ENCODE results near the gene ITPRIPL2. TPM values are rescaled to one million over a fixed set of nuclear protein-coding genes. Genes with fewer than 3 reads are reported as not detected.
A peak's percentile ranks its signal among the peaks of the same experiment; 100 is the strongest.

The ITPRIPL2 gene
- total RNA-seq, 1 experiment from 2014 or later, result 5.3 TPM

DNA sequence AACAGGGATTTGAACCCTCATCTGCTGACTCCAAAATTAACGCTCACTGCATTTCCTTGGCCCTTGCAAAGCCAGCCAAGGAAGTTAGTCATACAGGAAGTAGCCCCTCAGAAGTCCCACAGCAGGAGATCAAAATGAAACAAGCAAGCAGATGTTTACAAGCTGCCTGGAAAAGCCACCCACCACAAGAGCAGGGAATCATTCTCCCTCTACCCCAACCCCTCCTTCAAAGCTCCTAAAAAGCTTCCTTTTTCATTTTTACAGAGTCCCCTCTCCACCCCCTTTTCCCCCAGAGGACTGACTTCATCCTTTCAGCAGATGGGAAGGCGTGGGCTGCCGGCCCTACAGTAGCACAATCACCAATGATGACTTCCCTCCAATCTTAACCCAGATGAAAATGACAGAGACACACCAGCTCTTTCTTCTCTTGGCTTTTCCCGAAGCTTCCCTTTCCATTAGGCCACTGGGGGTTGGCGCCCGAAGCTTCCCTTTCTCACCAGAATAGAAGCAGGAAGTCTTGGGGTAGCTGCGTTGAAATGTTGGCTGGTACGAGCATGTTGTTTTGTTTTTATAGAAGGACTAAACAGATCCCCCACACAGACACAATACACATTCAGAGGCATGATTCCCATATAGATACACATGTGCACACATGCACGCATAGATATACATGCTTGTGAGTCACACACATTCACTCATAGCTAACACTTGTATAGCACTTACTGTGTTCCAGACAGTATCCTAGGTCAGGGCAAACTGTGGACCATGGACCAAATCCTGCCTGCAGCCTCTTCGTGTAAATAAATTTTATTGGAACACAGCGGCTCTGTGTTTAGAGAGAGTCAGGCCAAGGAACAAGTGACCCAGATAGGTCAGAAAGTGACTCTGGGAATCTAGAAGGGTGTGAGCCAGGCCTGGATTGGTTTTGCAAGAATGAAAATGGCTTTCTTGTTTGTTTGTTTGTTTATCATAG lies 17.4 kb downstream of the ITPRIPL2 start:
- ChIA-PET POLR2A (interaction anchor here (1.3 kb wide), 1 partner anchor 8 kb away, joined by 4 read pairs; no protein-coding TSS in a partner anchor), CTCF (interaction anchor here (0.7 to 2.3 kb wide), 7 partner anchors 17 to 424 kb away, joined by 3 to 14 read pairs (median 4); partner anchors contain the start of genes ITPRIPL2 and VPS35L)
- peaks cover 3% of the 10 kb centered on the region; the same call in 1 of the 2 replicates for H3K27me3 Mint-ChIP-seq (ENCODE audit: low read depth)
- peaks cover 44% of the 10 kb centered on the region for H3K4me1 Mint-ChIP-seq
- ATAC-seq, result peak; percentile 66
- H3K36me3 Mint-ChIP-seq, result peaks cover 8% of the 10 kb centered on the region
- TF ChIP-seq NFE2L1 (CRISPR knock-in tag; IDR thresholded peaks at IDR 0.05) (no peak), NFYB (CRISPR knock-in tag; conservative IDR thresholded peaks at IDR 0.05; ENCODE audit: low read depth) (no peak), ZNF263 (CRISPR knock-in tag; IDR thresholded peaks at IDR 0.05; ENCODE audit: low read depth) (no peak), GTF2I (CRISPR knock-in tag; conservative IDR thresholded peaks at IDR 0.05) (no peak), ZNF671 (CRISPR knock-in tag; IDR thresholded peaks at IDR 0.05) (no peak), FOXP1 (CRISPR knock-in tag; IDR thresholded peaks at IDR 0.05; ENCODE audit: borderline replicate concordance) (no peak), ELF4 (CRISPR knock-in tag; IDR thresholded peaks at IDR 0.05; ENCODE audit: low read depth) (no peak), GRHL2 (CRISPR knock-in tag; IDR thresholded peaks at IDR 0.05; ENCODE audit: insufficient replicate concordance, severe bottlenecking) (no peak), ZNF232 (CRISPR knock-in tag; IDR thresholded peaks at IDR 0.05) (no peak)
- TF ChIP-seq, protein P1, sequence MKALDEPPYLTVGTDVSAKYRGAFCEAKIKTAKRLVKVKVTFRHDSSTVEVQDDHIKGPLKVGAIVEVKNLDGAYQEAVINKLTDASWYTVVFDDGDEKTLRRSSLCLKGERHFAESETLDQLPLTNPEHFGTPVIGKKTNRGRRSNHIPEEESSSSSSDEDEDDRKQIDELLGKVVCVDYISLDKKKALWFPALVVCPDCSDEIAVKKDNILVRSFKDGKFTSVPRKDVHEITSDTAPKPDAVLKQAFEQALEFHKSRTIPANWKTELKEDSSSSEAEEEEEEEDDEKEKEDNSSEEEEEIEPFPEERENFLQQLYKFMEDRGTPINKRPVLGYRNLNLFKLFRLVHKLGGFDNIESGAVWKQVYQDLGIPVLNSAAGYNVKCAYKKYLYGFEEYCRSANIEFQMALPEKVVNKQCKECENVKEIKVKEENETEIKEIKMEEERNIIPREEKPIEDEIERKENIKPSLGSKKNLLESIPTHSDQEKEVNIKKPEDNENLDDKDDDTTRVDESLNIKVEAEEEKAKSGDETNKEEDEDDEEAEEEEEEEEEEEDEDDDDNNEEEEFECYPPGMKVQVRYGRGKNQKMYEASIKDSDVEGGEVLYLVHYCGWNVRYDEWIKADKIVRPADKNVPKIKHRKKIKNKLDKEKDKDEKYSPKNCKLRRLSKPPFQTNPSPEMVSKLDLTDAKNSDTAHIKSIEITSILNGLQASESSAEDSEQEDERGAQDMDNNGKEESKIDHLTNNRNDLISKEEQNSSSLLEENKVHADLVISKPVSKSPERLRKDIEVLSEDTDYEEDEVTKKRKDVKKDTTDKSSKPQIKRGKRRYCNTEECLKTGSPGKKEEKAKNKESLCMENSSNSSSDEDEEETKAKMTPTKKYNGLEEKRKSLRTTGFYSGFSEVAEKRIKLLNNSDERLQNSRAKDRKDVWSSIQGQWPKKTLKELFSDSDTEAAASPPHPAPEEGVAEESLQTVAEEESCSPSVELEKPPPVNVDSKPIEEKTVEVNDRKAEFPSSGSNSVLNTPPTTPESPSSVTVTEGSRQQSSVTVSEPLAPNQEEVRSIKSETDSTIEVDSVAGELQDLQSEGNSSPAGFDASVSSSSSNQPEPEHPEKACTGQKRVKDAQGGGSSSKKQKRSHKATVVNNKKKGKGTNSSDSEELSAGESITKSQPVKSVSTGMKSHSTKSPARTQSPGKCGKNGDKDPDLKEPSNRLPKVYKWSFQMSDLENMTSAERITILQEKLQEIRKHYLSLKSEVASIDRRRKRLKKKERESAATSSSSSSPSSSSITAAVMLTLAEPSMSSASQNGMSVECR (CRISPR knock-in tag; IDR thresholded peaks at IDR 0.05; ENCODE audit: borderline replicate concordance), result no peak
- TF ChIP-seq, protein P2, sequence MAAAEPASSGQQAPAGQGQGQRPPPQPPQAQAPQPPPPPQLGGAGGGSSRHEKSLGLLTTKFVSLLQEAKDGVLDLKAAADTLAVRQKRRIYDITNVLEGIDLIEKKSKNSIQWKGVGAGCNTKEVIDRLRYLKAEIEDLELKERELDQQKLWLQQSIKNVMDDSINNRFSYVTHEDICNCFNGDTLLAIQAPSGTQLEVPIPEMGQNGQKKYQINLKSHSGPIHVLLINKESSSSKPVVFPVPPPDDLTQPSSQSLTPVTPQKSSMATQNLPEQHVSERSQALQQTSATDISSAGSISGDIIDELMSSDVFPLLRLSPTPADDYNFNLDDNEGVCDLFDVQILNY (CRISPR knock-in tag; IDR thresholded peaks at IDR 0.05), result no peak
- TF ChIP-seq, protein P3, sequence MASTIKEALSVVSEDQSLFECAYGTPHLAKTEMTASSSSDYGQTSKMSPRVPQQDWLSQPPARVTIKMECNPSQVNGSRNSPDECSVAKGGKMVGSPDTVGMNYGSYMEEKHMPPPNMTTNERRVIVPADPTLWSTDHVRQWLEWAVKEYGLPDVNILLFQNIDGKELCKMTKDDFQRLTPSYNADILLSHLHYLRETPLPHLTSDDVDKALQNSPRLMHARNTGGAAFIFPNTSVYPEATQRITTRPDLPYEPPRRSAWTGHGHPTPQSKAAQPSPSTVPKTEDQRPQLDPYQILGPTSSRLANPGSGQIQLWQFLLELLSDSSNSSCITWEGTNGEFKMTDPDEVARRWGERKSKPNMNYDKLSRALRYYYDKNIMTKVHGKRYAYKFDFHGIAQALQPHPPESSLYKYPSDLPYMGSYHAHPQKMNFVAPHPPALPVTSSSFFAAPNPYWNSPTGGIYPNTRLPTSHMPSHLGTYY (CRISPR knock-in tag; IDR thresholded peaks at IDR 0.05), result no peak
- H3K4me3 Mint-ChIP-seq, result no peak overlapping the region
- H3K27ac Mint-ChIP-seq, result peak overlapping the region; percentile 39
- H3K9me3 Mint-ChIP-seq, result peaks cover 6% of the 10 kb centered on the region; the same call in 1 of the 2 replicates
- DNase-seq (ENCODE audit: low spot score), result no peak

DNA sequence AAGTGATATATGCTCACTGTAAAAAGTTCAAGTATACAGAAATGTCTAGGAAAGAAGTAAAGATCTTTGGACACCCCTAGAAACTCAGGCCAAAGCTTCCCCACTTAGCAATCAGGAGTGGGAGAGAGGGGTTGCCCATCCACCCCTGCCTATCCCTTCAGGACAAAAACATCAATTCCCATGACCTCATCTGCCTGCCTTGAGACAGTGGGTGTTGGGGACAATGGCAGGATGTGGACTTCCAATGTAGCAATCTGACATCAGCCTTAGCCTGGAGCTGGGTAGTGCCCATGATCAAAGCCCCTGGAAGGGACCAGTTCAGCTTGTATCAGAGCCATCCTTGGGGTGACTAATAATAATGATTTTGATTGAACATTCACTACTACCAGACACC lies 18.1 kb downstream of the ITPRIPL2 start:
- ChIA-PET POLR2A (no interaction called here), CTCF (interaction anchor here (1.1 to 2.3 kb wide), 3 partner anchors 17 to 48 kb away, joined by 3 to 14 read pairs (median 10); partner anchors contain the start of gene ITPRIPL2)
- Mint-ChIP-seq H3K4me3 (no peak overlapping the region), H3K9me3 (peaks cover 3% of the 10 kb centered on the region; the same call in 1 of the 2 replicates), H3K36me3 (peaks cover 3% of the 10 kb centered on the region), H3K27ac (no peak overlapping the region), H3K4me1 (peaks cover 47% of the 10 kb centered on the region), H3K27me3 (ENCODE audit: low read depth) (peaks cover 3% of the 10 kb centered on the region; the same call in 1 of the 2 replicates)
- no peak for ATAC-seq
- no peak for DNase-seq (ENCODE audit: low spot score)
- TF ChIP-seq, protein P4, sequence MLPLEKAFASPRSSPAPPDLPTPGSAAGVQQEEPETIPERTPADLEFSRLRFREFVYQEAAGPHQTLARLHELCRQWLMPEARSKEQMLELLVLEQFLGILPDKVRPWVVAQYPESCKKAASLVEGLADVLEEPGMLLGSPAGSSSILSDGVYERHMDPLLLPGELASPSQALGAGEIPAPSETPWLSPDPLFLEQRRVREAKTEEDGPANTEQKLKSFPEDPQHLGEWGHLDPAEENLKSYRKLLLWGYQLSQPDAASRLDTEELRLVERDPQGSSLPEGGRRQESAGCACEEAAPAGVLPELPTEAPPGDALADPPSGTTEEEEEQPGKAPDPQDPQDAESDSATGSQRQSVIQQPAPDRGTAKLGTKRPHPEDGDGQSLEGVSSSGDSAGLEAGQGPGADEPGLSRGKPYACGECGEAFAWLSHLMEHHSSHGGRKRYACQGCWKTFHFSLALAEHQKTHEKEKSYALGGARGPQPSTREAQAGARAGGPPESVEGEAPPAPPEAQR (CRISPR knock-in tag; IDR thresholded peaks at IDR 0.05), result no peak
- TF ChIP-seq MXD4 (CRISPR knock-in tag; IDR thresholded peaks at IDR 0.05; ENCODE audit: borderline replicate concordance) (no peak), ZNF671 (CRISPR knock-in tag; IDR thresholded peaks at IDR 0.05) (no peak), FOXP1 (CRISPR knock-in tag; IDR thresholded peaks at IDR 0.05; ENCODE audit: borderline replicate concordance) (no peak)
- TF ChIP-seq, protein P5, sequence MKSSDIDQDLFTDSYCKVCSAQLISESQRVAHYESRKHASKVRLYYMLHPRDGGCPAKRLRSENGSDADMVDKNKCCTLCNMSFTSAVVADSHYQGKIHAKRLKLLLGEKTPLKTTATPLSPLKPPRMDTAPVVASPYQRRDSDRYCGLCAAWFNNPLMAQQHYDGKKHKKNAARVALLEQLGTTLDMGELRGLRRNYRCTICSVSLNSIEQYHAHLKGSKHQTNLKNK (CRISPR knock-in tag; IDR thresholded peaks at IDR 0.05), result no peak
- TF ChIP-seq, protein P1 (CRISPR knock-in tag; IDR thresholded peaks at IDR 0.05; ENCODE audit: borderline replicate concordance), result no peak
- TF ChIP-seq, protein P6, sequence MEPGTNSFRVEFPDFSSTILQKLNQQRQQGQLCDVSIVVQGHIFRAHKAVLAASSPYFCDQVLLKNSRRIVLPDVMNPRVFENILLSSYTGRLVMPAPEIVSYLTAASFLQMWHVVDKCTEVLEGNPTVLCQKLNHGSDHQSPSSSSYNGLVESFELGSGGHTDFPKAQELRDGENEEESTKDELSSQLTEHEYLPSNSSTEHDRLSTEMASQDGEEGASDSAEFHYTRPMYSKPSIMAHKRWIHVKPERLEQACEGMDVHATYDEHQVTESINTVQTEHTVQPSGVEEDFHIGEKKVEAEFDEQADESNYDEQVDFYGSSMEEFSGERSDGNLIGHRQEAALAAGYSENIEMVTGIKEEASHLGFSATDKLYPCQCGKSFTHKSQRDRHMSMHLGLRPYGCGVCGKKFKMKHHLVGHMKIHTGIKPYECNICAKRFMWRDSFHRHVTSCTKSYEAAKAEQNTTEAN (CRISPR knock-in tag; IDR thresholded peaks at IDR 0.05), result no peak

All from WTC11 (cell line).